ENCODE measurements around the gene PRR16.

Gene PRR16

GRCh38 chr5:120567066-120567465 is 103.0 kb downstream of the PRR16 start:
- DNase-seq (ENCODE audit: low read depth in 2 of 3, low spot score in 1 of 3), result no peak

- no peak for DNase-seq (ENCODE audit: low read depth in 2 of 3, low spot score in 1 of 3)
These were observed 103.8 kb downstream of the PRR16 start for GRCh38 chr5:120567921-120568320.

GRCh38 chr5:120568711-120569110 is 104.6 kb downstream of the PRR16 start:
- DNase-seq (ENCODE audit: low read depth in 2 of 3, low spot score in 1 of 3), result no peak

- no peak for DNase-seq (ENCODE audit: low read depth in 2 of 3, low spot score in 1 of 3)
These were observed 112.5 kb downstream of the PRR16 start for GRCh38 chr5:120576588-120576987.

- DNase-seq (ENCODE audit: low read depth in 2 of 3, low spot score in 1 of 3), result no peak
These were observed 118.5 kb downstream of the PRR16 start for GRCh38 chr5:120582635-120583034.

- DNase-seq (ENCODE audit: low read depth in 2 of 3, low spot score in 1 of 3), result no peak
These were observed 122.5 kb downstream of the PRR16 start for GRCh38 chr5:120586646-120587045.

- no peak for DNase-seq (ENCODE audit: low read depth in 2 of 3, low spot score in 1 of 3)
These were observed 127.8 kb downstream of the PRR16 start for GRCh38 chr5:120591911-120592310.

GRCh38 chr5:120599576-120599975 is 135.5 kb downstream of the PRR16 start:
- no peak for DNase-seq (ENCODE audit: low read depth in 2 of 3, low spot score in 1 of 3)

GRCh38 chr5:120600639-120601038 is 136.5 kb downstream of the PRR16 start:
- no peak for DNase-seq (ENCODE audit: low read depth in 2 of 3, low spot score in 1 of 3)

- no peak for DNase-seq (ENCODE audit: low read depth in 2 of 3, low spot score in 1 of 3)
These were observed 137.9 kb downstream of the PRR16 start for GRCh38 chr5:120602033-120602432.

GRCh38 chr5:120604884-120605283 is 140.8 kb downstream of the PRR16 start:
- DNase-seq (ENCODE audit: low read depth in 2 of 3, low spot score in 1 of 3), result no peak

GRCh38 chr5:120605325-120606079 is 141.4 kb downstream of the PRR16 start:
- no peak for DNase-seq (ENCODE audit: low read depth in 2 of 3, low spot score in 1 of 3)

- DNase-seq (ENCODE audit: low read depth in 2 of 3, low spot score in 1 of 3), result no peak
These were observed 145.5 kb downstream of the PRR16 start for GRCh38 chr5:120609570-120609969.

- DNase-seq (ENCODE audit: low read depth in 2 of 3, low spot score in 1 of 3), result no peak
These were observed 146.0 kb downstream of the PRR16 start for GRCh38 chr5:120610145-120610544.

- no peak for DNase-seq (ENCODE audit: low read depth in 2 of 3, low spot score in 1 of 3)
These were observed 149.6 kb downstream of the PRR16 start for GRCh38 chr5:120613729-120614128.

GRCh38 chr5:120614531-120615180 is 150.6 kb downstream of the PRR16 start:
- no peak for DNase-seq (ENCODE audit: low read depth in 2 of 3, low spot score in 1 of 3)

- DNase-seq (ENCODE audit: low read depth in 2 of 3, low spot score in 1 of 3), result no peak
These were observed 152.0 kb downstream of the PRR16 start for GRCh38 chr5:120615967-120616645.

- DNase-seq (ENCODE audit: low read depth in 2 of 3, low spot score in 1 of 3), result no peak
These were observed 157.2 kb downstream of the PRR16 start for GRCh38 chr5:120621339-120621738.

- DNase-seq (ENCODE audit: low read depth in 2 of 3, low spot score in 1 of 3), result no peak
These were observed 160.0 kb downstream of the PRR16 start for GRCh38 chr5:120624021-120624563.

GRCh38 chr5:120628156-120628555 is 164.1 kb downstream of the PRR16 start:
- no peak for DNase-seq (ENCODE audit: low read depth in 2 of 3, low spot score in 1 of 3)

- DNase-seq (ENCODE audit: low read depth in 2 of 3, low spot score in 1 of 3), result no peak
These were observed 166.4 kb downstream of the PRR16 start for GRCh38 chr5:120630550-120630949.

- DNase-seq (ENCODE audit: low read depth in 2 of 3, low spot score in 1 of 3), result no peak
These were observed 167.5 kb downstream of the PRR16 start for GRCh38 chr5:120631611-120632010.

Measured in stimulated activated CD4-positive, alpha-beta T cell treated with anti-CD3 and anti-CD28 coated beads, Interleukin-12 subunit alpha, Interleukin-12 subunit beta, amount 100 ng/mL, for 48 hours (primary cell).